A673 (cell line): ENCODE measurements around the gene ATG9A.

ENCODE experiments used
- EZH2 ChIP-seq: fragments of 200-600 bp; sonication (generic); IDR thresholded peaks from 2 replicates; pipeline ENCODE4 v1.6.1; 2017; ENCODE audit warnings: borderline replicate concordance, low read depth, mild to moderate bottlenecking, mixed read lengths, antibody characterized with exemption, low read length; ENCODE audit not compliant: poor library complexity, severe bottlenecking
- TF ChIP-seq, protein P1 (sequence below): fragments of 300-800, 200-600 bp; sonication (generic); conservative IDR thresholded peaks from 2 replicates; pipeline ENCODE4 v1.5.1; 2017; ENCODE audit warnings: low read depth, mild to moderate bottlenecking, antibody characterized with exemption, low read length, moderate library complexity, mixed read lengths

DNA sequence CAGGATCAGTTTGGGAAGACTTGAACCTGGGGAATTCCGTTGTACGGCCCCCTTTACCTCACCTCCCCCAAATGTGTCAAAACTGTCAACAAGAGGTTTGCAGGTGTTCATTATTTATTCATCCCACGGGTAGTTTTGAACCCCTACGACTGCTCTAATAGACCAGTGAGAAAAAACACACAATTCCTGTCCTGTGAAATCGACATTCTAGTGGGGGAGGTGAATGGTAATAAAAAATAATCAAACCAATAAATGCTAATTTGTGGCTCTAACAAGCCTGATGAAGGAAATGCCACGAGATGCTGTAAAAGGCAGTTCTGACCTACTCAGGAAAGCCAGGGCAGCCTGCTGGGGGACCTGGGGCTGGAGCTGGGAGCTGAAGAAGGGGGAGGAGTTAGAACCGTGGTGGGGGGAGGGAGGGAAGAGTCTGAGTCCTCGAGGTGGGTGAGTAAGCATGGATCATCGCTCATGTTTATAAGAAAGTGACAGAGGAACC, 49.3 kb upstream of the ATG9A start:
- TF ChIP-seq, protein P1, sequence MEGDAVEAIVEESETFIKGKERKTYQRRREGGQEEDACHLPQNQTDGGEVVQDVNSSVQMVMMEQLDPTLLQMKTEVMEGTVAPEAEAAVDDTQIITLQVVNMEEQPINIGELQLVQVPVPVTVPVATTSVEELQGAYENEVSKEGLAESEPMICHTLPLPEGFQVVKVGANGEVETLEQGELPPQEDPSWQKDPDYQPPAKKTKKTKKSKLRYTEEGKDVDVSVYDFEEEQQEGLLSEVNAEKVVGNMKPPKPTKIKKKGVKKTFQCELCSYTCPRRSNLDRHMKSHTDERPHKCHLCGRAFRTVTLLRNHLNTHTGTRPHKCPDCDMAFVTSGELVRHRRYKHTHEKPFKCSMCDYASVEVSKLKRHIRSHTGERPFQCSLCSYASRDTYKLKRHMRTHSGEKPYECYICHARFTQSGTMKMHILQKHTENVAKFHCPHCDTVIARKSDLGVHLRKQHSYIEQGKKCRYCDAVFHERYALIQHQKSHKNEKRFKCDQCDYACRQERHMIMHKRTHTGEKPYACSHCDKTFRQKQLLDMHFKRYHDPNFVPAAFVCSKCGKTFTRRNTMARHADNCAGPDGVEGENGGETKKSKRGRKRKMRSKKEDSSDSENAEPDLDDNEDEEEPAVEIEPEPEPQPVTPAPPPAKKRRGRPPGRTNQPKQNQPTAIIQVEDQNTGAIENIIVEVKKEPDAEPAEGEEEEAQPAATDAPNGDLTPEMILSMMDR = no peak
- TF ChIP-seq EZH2 = no peak
